HepG2 (cell line): ENCODE data around the gene CYP26B1. TPM values are rescaled to one million over a fixed set of nuclear protein-coding genes. Genes with fewer than 3 reads are reported as not detected.

Experiments used
- ATAC-seq: fragments of 200-7000 bp; cut with Tn5 transposase; 3 replicates; pipeline ENCODE4 v1.9.1; 2020; ENCODE audit warnings: mild to moderate bottlenecking, moderate library complexity
- BruUV-seq: library from RNA; stranded (reverse); fragments of 400-500 nt; replicated peaks from 2 replicates; lab custom pipeline; 2021; lab: Mats Ljungman, UMichigan
- CTCF ChIA-PET: fragments of 300-600 bp; formaldehyde crosslinking; extraction: SDS; loops from one replicate; lab custom pipeline; 2021; ENCODE audit warnings: low total read pairs, inconsistent platforms, low intra/inter-chr PET ratio; lab: Yijun Ruan, JAX
- POLR2A ChIA-PET: fragments of 350-600 bp; sonication (Branson Sonifier 250); formaldehyde crosslinking; loops from one replicate; lab custom pipeline; 2020; ENCODE audit warnings: antibody characterized with exemption, inconsistent platforms; lab: Yijun Ruan, JAX
- DNase-seq: peaks from one replicate; pipeline ENCODE4 v3.0.0-alpha.2; 2015; ENCODE audit warnings: low spot score
- FAIRE-seq: peaks from 3 replicates; lab custom pipeline; 2011; peaks lifted over from hg19 to GRCh38; lab: Jason Lieb, UNC
- H2AFZ ChIP-seq: one replicate; pipeline ENCODE4 v1.6.1; 2011; ENCODE audit warnings: low read length, inconsistent platforms
- H3K27ac ChIP-seq: fragments of 300-600 bp; 3 replicates; pipeline ENCODE4 v1.8.0; 2011; ENCODE audit warnings: mixed run types, mild to moderate bottlenecking, mixed read lengths, low read length, inconsistent platforms; ENCODE audit not compliant: insufficient read depth; ENCODE audit errors: extremely low read length
- H3K27me3 ChIP-seq, 2 experiments: fragments of 200-600 bp in 1 of 2; 2 replicates in 1 of 2; 3 replicates in 1 of 2; pipeline versions ENCODE4 v1.6.0 to v1.8.0; 2011; ENCODE audit warnings: low read length in 2 of 2, mild to moderate bottlenecking in 2 of 2, moderate library complexity in 2 of 2, inconsistent platforms in 1 of 2; ENCODE audit not compliant: insufficient read depth in 2 of 2, control insufficient read depth in 1 of 2
- H3K36me3 ChIP-seq, 2 experiments: fragments of 200-600 bp in 1 of 2; replicated peaks in 1 of 2; 2 replicates in 1 of 2; 3 replicates in 1 of 2; pipeline versions ENCODE4 v1.5.1 to v1.8.0; 2011; ENCODE audit warnings: low read length in 2 of 2, inconsistent platforms in 1 of 2; ENCODE audit not compliant: insufficient read depth in 2 of 2, control insufficient read depth in 1 of 2
- H3K4me1 ChIP-seq: 2 replicates; pipeline ENCODE4 v1.5.1; 2012; ENCODE audit warnings: low read length, inconsistent platforms; ENCODE audit not compliant: insufficient read depth
- H3K4me2 ChIP-seq: 2 replicates; pipeline ENCODE4 v1.6.0; 2011; ENCODE audit warnings: low read depth, low read length, inconsistent platforms
- H3K4me3 ChIP-seq, 3 experiments: fragments of 200-600 bp in 1 of 3; sonication (generic), shearing (Covaris generic) in 1 of 3; replicated peaks in 1 of 3; 2 replicates each; pipeline ENCODE4 v1.5.1; 2011 to 2016; ENCODE audit warnings: low read length in 3 of 3, inconsistent platforms in 2 of 3, low read depth in 2 of 3, mild to moderate bottlenecking in 2 of 3, control low read depth in 1 of 3, mixed read lengths in 1 of 3; ENCODE audit not compliant: insufficient read depth in 1 of 3
- H3K79me2 ChIP-seq: one replicate; pipeline ENCODE4 v1.6.1; 2011; ENCODE audit warnings: low read length, inconsistent platforms; ENCODE audit not compliant: insufficient read depth
- H3K9ac ChIP-seq: 2 replicates; pipeline ENCODE4 v1.6.0; 2011; ENCODE audit warnings: mild to moderate bottlenecking, low read depth, low read length, inconsistent platforms; ENCODE audit not compliant: insufficient read depth
- H3K9me3 ChIP-seq: 2 replicates; pipeline ENCODE4 v1.5.1; 2012; ENCODE audit warnings: mild to moderate bottlenecking, low read length
- H4K20me1 ChIP-seq: 2 replicates; pipeline ENCODE4 v1.6.0; 2011; ENCODE audit warnings: inconsistent platforms, mild to moderate bottlenecking, low read length, moderate library complexity; ENCODE audit not compliant: insufficient read depth
- BHLHE40 ChIP-seq: IDR thresholded peaks from 2 replicates; pipeline ENCODE4 v1.6.1; 2011; ENCODE audit warnings: low read length, improper control_type of control experiment
- CBX1 ChIP-seq: IDR thresholded peaks from one replicate; pipeline ENCODE4 v1.6.1; 2016; ENCODE audit warnings: antibody characterized with exemption, low read depth
- GTF3A ChIP-seq: sonication (generic); formaldehyde crosslinking; conservative IDR thresholded peaks from 2 replicates; pipeline ENCODE4 v1.4.0; 2020; ENCODE audit warnings: mild to moderate bottlenecking, missing genetic modification reagents
- NCOA5 ChIP-seq: sonication (generic); formaldehyde crosslinking; IDR thresholded peaks from 2 replicates; pipeline ENCODE4 v1.4.0; 2020; ENCODE audit warnings: missing genetic modification reagents
- NKX3-1 ChIP-seq: sonication (generic); formaldehyde crosslinking; IDR thresholded peaks from 2 replicates; pipeline ENCODE4 v1.5.0; 2020; ENCODE audit warnings: missing genetic modification reagents
- PAWR ChIP-seq: sonication (generic); formaldehyde crosslinking; IDR thresholded peaks from 2 replicates; pipeline ENCODE4 v1.4.0; 2020; ENCODE audit warnings: missing genetic modification reagents, mild to moderate bottlenecking, borderline replicate concordance
- POLR2G ChIP-seq: fragments of 200-400 bp; formaldehyde crosslinking; IDR thresholded peaks from 2 replicates; pipeline ENCODE4 v1.6.1; 2018; ENCODE audit warnings: mild to moderate bottlenecking, low read depth, low read length, moderate library complexity
- RNF2 ChIP-seq: fragments of 450-650 bp; conservative IDR thresholded peaks from 2 replicates; pipeline ENCODE4 v1.6.1; 2016; ENCODE audit warnings: low read depth
- SMAD3 ChIP-seq: sonication (generic); formaldehyde crosslinking; IDR thresholded peaks from 2 replicates; pipeline ENCODE4 v1.4.0; 2020; ENCODE audit warnings: missing genetic modification reagents
- U2AF1 ChIP-seq: fragments of 200-400 bp; formaldehyde crosslinking; optimal IDR thresholded peaks from 2 replicates; pipeline ENCODE3; 2017; ENCODE audit warnings: mild to moderate bottlenecking, low read depth, low read length
- ZBTB1 ChIP-seq: sonication (generic); formaldehyde crosslinking; IDR thresholded peaks from 2 replicates; pipeline ENCODE4 v1.4.0; 2020; ENCODE audit warnings: missing genetic modification reagents, borderline replicate concordance
- ZNF10 ChIP-seq: sonication (generic); formaldehyde crosslinking; IDR thresholded peaks from 2 replicates; pipeline ENCODE4 v1.4.0; 2020; ENCODE audit warnings: mild to moderate bottlenecking, low read depth, missing genetic modification reagents, borderline replicate concordance
- ZNF124 ChIP-seq: sonication (generic); formaldehyde crosslinking; IDR thresholded peaks from 2 replicates; pipeline ENCODE4 v1.4.0; 2020; ENCODE audit warnings: missing genetic modification reagents
- ZNF230 ChIP-seq: sonication (generic); formaldehyde crosslinking; IDR thresholded peaks from 2 replicates; pipeline ENCODE4 v1.4.0; 2020; ENCODE audit warnings: mild to moderate bottlenecking, missing genetic modification reagents
- ZSCAN21 ChIP-seq: sonication (generic); formaldehyde crosslinking; IDR thresholded peaks from 2 replicates; pipeline ENCODE4 v1.8.0; 2022; ENCODE audit warnings: mild to moderate bottlenecking, missing genetic modification reagents, moderate library complexity, borderline replicate concordance
- WGBS: methylation state at CpG from one replicate; pipeline ENCODE4 v1.1.6; 2017; ENCODE audit warnings: low lambda C conversion rate; 5-methylcytosine and 5-hydroxymethylcytosine counted together
- in situ Hi-C: cut with HindIII; loops from 2 replicates; pipeline ENCODE4 v1.10.0; 2017; ENCODE audit warnings: low pct_unique_long_range_greater_than_20kb; ENCODE audit not compliant: extremely low pct_ligation_motif_present
- intact Hi-C: fragments of 100-400 bp; cut with micrococcal nuclease; formaldehyde crosslinking; loops from one replicate; pipeline ENCODE4 v1.10.0; 2022; ENCODE audit not compliant: unreplicated experiment
- polyA plus RNA-seq, 8 experiments: library from polyadenylated mRNA; depleted of rRNA in 3 of 8; stranded (reverse) in 7 of 8; unstranded in 1 of 8; fragments of >200 nt; fragmentation: Illumina TruSeq in 4 of 8; extraction: Trizol in 4 of 8; gene quantifications; 2 replicates each; pipeline versions ENCODE4 v1.2.1 to v1.2.3, GENCODE V29; 2011 to 2016; ENCODE audit warnings: low read depth in 4 of 8, missing spikeins in 1 of 8, mixed read lengths in 1 of 8; ENCODE audit not compliant: insufficient read depth in 1 of 8
- total RNA-seq, 5 experiments: library from RNA; depleted of rRNA; stranded (reverse); fragments of >200 nt; fragmentation: Illumina TruSeq; extraction: Trizol; gene quantifications; 2 replicates each; pipeline ENCODE4 v1.2.3, GENCODE V29; 2016; ENCODE audit warnings: low read depth in 1 of 5
- TF ChIP-seq, protein P1 (sequence below): sonication (generic); formaldehyde crosslinking; IDR thresholded peaks from 2 replicates; pipeline ENCODE4 v1.9.0; 2021; ENCODE audit warnings: missing genetic modification reagents, mild to moderate bottlenecking, borderline replicate concordance
- TF ChIP-seq, protein P2 (sequence below): sonication (generic); formaldehyde crosslinking; IDR thresholded peaks from 2 replicates; pipeline ENCODE4 v1.5.0; 2020; ENCODE audit warnings: mild to moderate bottlenecking, missing genetic modification reagents

CYP26B1 gene
- total and polyA plus RNA-seq, 2 of the 13 experiments (the other 11 are each of a cell fraction or from before 2014, with no cell fraction given) = 0.05 to 0.07 TPM

DNA sequence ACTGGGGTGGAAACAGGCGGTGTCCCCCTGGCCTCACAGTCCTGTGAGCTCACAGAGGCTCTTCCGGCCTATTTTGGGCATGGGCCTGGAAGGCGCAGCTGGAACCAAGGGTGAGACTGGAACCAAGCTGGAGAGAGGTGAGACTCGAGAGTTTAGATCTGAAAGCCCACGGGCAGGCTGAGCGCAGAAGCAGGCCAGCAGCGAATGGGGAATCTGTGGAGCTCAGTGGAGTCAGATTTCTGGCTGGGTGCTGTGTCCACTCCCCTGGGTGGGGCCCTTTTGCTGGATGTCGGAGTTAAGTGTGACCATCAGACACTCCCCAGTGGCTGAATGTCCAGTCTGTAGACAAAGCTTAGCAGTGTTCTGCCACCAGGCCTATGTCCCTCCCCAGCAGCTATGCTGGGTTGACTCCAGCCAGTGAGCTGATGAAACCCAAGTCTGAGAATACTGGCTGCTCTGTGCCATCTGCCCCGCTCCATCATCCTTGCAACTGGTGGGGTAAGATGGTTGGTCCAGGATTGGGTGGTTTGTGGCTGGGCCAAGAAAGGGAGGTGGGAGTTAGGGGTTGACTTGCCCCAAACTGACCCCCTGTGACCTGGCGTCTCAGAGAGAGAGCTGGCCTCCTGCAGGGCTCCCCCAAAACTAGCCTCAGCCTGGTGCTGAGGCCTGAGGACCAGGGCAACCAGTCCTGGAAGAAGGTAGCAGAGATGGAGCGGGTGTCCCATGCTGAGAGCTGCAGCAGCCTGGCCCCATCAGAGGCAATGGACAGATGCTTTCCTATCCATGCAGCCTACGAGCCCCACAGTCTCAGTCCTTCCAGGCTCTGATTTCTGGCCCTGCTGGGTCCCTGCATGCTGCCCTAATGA is 34.4 kb downstream of the CYP26B1 start:
- CTCF ChIA-PET = no interaction called here
- peaks cover 9 to 78% of the 10 kb centered on the region in 2 experiments; a peak in 4 of 5 replicates for H3K27me3 ChIP-seq
- in situ Hi-C loops = no loop called here
- H2AFZ ChIP-seq = no peak overlapping the region
- no peak overlapping the region for H3K4me3 ChIP-seq
- 53% methylated on average over 9 of the region's 12 CpGs for WGBS
- H3K4me1 ChIP-seq = no peaks in the 10 kb centered on the region
- no peak for FAIRE-seq
- no peak overlapping the region for H3K4me2 ChIP-seq
- no peak for DNase-seq
- peaks cover 7% of the 10 kb centered on the region; the same call in 1 of the 2 replicates for H4K20me1 ChIP-seq
- intact Hi-C loops = loop anchor here (5.0 kb wide), 1 partner anchor 834 kb away; no protein-coding TSS in a partner anchor
- no TSS peak for BruUV-seq
- peak; percentile 16 for ATAC-seq
- no peaks in the 10 kb centered on the region for H3K9me3 ChIP-seq
- no peak overlapping the region for H3K27ac ChIP-seq
- H3K9ac ChIP-seq = no peak overlapping the region
- TF ChIP-seq ZNF10 (no peak), ZSCAN21 (no peak), CBX1 (no peak), ZBTB1 (CRISPR knock-in tag) (no peak), GTF3A (no peak), PAWR (CRISPR knock-in tag) (no peak), BHLHE40 (no peak), NCOA5 (CRISPR knock-in tag) (no peak), SMAD3 (CRISPR knock-in tag) (no peak), POLR2G (no peak), RNF2 (no peak), U2AF1 (no peak), ZNF124 (CRISPR knock-in tag) (no peak), NKX3-1 (CRISPR knock-in tag) (no peak), ZNF230 (CRISPR knock-in tag) (no peak)
- TF ChIP-seq, protein P1, sequence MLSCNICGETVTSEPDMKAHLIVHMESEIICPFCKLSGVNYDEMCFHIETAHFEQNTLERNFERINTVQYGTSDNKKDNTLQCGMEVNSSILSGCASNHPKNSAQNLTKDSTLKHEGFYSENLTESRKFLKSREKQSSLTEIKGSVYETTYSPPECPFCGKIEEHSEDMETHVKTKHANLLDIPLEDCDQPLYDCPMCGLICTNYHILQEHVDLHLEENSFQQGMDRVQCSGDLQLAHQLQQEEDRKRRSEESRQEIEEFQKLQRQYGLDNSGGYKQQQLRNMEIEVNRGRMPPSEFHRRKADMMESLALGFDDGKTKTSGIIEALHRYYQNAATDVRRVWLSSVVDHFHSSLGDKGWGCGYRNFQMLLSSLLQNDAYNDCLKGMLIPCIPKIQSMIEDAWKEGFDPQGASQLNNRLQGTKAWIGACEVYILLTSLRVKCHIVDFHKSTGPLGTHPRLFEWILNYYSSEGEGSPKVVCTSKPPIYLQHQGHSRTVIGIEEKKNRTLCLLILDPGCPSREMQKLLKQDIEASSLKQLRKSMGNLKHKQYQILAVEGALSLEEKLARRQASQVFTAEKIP (CRISPR knock-in tag) = no peak
- TF ChIP-seq, protein P2, sequence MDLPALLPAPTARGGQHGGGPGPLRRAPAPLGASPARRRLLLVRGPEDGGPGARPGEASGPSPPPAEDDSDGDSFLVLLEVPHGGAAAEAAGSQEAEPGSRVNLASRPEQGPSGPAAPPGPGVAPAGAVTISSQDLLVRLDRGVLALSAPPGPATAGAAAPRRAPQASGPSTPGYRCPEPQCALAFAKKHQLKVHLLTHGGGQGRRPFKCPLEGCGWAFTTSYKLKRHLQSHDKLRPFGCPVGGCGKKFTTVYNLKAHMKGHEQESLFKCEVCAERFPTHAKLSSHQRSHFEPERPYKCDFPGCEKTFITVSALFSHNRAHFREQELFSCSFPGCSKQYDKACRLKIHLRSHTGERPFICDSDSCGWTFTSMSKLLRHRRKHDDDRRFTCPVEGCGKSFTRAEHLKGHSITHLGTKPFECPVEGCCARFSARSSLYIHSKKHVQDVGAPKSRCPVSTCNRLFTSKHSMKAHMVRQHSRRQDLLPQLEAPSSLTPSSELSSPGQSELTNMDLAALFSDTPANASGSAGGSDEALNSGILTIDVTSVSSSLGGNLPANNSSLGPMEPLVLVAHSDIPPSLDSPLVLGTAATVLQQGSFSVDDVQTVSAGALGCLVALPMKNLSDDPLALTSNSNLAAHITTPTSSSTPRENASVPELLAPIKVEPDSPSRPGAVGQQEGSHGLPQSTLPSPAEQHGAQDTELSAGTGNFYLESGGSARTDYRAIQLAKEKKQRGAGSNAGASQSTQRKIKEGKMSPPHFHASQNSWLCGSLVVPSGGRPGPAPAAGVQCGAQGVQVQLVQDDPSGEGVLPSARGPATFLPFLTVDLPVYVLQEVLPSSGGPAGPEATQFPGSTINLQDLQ (CRISPR knock-in tag) = no peak
- no peaks in the 10 kb centered on the region for H3K36me3 ChIP-seq
- no peaks in the 10 kb centered on the region for H3K79me2 ChIP-seq
- POLR2A ChIA-PET = no interaction called here
